A673 (cell line): ENCODE data around the gene BACH2. TPM values are rescaled to one million over a fixed set of nuclear protein-coding genes. Genes with fewer than 3 reads are reported as not detected.

Experiments
- BruUV-seq: library from RNA; stranded (reverse); fragments of 400-500 nt; replicated peaks from 2 replicates; lab custom pipeline; 2021; lab: Mats Ljungman, UMichigan
- CTCF ChIA-PET: fragments of 300-600 bp; sonication (Branson Sonifier 250); formaldehyde crosslinking; loops from one replicate; lab custom pipeline; 2022; ENCODE audit warnings: antibody characterized with exemption; lab: Charles Lee
- POLR2A ChIA-PET: fragments of 300-600 bp; sonication (Branson Sonifier 250); formaldehyde crosslinking; loops from one replicate; lab custom pipeline; 2022; ENCODE audit warnings: antibody characterized with exemption; ENCODE audit not compliant: low non-redundant PET; lab: Charles Lee
- DNase-seq: peaks from one replicate; pipeline ENCODE4 v3.0.0-alpha.2; 2015; ENCODE audit warnings: low spot score
- H3K27ac ChIP-seq: fragments of 200-600 bp; sonication (generic); 2 replicates; pipeline ENCODE4 v1.5.1; 2016; ENCODE audit warnings: mixed run types, low read depth, mild to moderate bottlenecking, mixed read lengths, antibody characterized with exemption, low read length; ENCODE audit not compliant: poor library complexity, severe bottlenecking
- H3K27me3 ChIP-seq: fragments of 200-600 bp; sonication (generic); replicated peaks from 2 replicates; pipeline ENCODE4 v1.6.1; 2017; ENCODE audit warnings: mixed run types, low read depth, mild to moderate bottlenecking, mixed read lengths, antibody characterized with exemption, low read length; ENCODE audit not compliant: insufficient read depth, poor library complexity
- H3K36me3 ChIP-seq: fragments of 200-600 bp; sonication (generic); 2 replicates; pipeline ENCODE4 v1.6.1; 2016; ENCODE audit warnings: mixed run types, mild to moderate bottlenecking, mixed read lengths, antibody characterized with exemption, low read length; ENCODE audit not compliant: insufficient read depth, poor library complexity, severe bottlenecking
- H3K4me1 ChIP-seq: fragments of 200-600 bp; sonication (generic); 2 replicates; pipeline ENCODE4 v1.6.1; 2017; ENCODE audit warnings: mixed run types, mild to moderate bottlenecking, mixed read lengths, antibody characterized with exemption, low read length; ENCODE audit not compliant: insufficient read depth, poor library complexity, severe bottlenecking
- H3K4me3 ChIP-seq: fragments of 200-600 bp; sonication (generic); 2 replicates; pipeline ENCODE4 v1.5.1; 2016; ENCODE audit warnings: low read depth, mixed run types, mild to moderate bottlenecking, mixed read lengths, low read length; ENCODE audit not compliant: poor library complexity, severe bottlenecking
- H3K9me3 ChIP-seq: fragments of 200-600 bp; sonication (generic); 2 replicates; pipeline ENCODE4 v1.6.1; 2016; ENCODE audit warnings: mixed run types, low read depth, mild to moderate bottlenecking, mixed read lengths, antibody characterized with exemption, low read length; ENCODE audit not compliant: poor library complexity, severe bottlenecking
- EZH2 ChIP-seq: fragments of 200-600 bp; sonication (generic); IDR thresholded peaks from 2 replicates; pipeline ENCODE4 v1.6.1; 2017; ENCODE audit warnings: borderline replicate concordance, low read depth, mild to moderate bottlenecking, mixed read lengths, antibody characterized with exemption, low read length; ENCODE audit not compliant: poor library complexity, severe bottlenecking
- intact Hi-C: fragments of 100-400 bp; cut with micrococcal nuclease; formaldehyde crosslinking; loops from one replicate; pipeline ENCODE4 v1.10.0; 2022; ENCODE audit not compliant: unreplicated experiment
- microRNA-seq: library from miRNA; unstranded; fragments of <30 nt; microRNA quantifications from one replicate; pipeline ENCODE4 v1.2.0, GENCODE V29; 2021
- total RNA-seq: library from RNA; stranded (reverse); gene quantifications from 2 replicates; pipeline ENCODE4 v1.2.3, GENCODE V29; 2021
- TF ChIP-seq, protein P1 (sequence below): fragments of 300-800, 200-600 bp; sonication (generic); conservative IDR thresholded peaks from 2 replicates; pipeline ENCODE4 v1.5.1; 2017; ENCODE audit warnings: low read depth, mild to moderate bottlenecking, antibody characterized with exemption, low read length, moderate library complexity, mixed read lengths

The BACH2 gene
- total RNA-seq, 1 experiment from 2014 or later: 0.37 TPM

DNA sequence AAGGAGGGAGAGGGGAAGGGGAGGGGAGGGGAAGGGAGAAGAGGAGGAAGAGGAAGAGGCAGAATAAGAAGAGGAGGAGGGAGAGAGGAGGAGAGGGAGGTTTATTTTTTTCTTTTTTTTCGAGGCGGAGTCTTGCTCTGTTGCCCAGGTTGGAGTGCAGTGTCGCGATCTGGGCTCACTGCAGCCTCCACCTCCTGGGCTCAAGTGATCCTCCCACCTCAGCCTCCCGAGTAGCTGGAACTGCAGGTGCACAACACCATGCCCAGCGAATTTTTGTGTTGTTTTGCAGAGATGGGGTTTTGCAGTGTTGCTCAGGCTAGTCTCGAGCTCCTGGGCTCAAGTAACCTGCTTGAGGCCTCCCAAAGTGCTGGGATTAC, 408.5 kb downstream of the BACH2 start:
- CTCF ChIA-PET: no interaction called here
- TF ChIP-seq, protein P1, sequence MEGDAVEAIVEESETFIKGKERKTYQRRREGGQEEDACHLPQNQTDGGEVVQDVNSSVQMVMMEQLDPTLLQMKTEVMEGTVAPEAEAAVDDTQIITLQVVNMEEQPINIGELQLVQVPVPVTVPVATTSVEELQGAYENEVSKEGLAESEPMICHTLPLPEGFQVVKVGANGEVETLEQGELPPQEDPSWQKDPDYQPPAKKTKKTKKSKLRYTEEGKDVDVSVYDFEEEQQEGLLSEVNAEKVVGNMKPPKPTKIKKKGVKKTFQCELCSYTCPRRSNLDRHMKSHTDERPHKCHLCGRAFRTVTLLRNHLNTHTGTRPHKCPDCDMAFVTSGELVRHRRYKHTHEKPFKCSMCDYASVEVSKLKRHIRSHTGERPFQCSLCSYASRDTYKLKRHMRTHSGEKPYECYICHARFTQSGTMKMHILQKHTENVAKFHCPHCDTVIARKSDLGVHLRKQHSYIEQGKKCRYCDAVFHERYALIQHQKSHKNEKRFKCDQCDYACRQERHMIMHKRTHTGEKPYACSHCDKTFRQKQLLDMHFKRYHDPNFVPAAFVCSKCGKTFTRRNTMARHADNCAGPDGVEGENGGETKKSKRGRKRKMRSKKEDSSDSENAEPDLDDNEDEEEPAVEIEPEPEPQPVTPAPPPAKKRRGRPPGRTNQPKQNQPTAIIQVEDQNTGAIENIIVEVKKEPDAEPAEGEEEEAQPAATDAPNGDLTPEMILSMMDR: no peak
- POLR2A ChIA-PET: no interaction called here

DNA sequence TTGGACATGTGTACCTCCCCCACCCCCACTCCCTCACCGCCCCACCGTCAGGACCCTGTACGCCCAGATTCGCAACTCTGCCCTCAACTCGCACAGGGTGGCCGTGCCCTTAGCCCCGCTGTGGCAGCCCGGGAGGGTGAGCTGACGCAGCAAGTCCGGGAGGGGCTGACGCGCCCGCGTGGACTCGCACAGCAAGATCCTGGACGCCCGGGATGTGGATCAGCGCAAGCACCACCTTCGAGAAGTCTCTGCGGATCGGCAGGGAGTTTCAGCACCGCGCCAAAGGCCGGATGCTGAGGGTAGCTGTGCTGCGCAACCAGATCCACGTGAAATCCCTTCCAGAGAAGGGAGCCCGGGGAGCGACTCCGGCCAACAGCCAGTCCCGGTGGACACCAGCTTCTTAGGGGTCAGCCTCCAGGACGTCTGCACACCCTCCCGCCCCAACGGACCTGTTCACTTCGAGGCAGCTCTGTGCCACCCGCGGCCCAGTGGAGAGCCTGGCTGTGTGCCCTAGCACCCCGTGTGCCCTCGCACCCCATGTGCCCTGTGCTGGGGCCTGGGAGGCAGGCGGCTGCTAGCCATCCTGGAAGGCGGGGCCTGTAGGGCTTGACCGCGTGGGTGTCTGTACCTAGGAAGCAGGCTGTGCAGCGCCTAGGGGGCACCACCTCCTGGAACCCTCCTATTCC, 409.0 kb downstream of the BACH2 start:
- Histone ChIP-seq H3K27ac (no peak overlapping the region), H3K4me3 (no peak overlapping the region), H3K4me1 (no peaks in the 10 kb centered on the region), H3K9me3 (no peaks in the 10 kb centered on the region), H3K27me3 (peaks cover 12% of the 10 kb centered on the region), H3K36me3 (no peaks in the 10 kb centered on the region)
- ChIA-PET CTCF (no interaction called here), POLR2A (no interaction called here)
- TF ChIP-seq, protein P1: no peak
- no peak for TF ChIP-seq EZH2
- intact Hi-C loops: no loop called here
- no peak for DNase-seq
- BruUV-seq: no TSS peak

More for the DNA sequence above, 408.5 kb downstream of the BACH2 start:
- BruUV-seq: no TSS peak
- no peak overlapping the region for H3K27ac ChIP-seq
- intact Hi-C loops: no loop called here
- H3K36me3 ChIP-seq: no peaks in the 10 kb centered on the region
- H3K4me3 ChIP-seq: no peak overlapping the region
- DNase-seq: no peak
- H3K27me3 ChIP-seq: peaks cover 12% of the 10 kb centered on the region
- no peaks in the 10 kb centered on the region for H3K4me1 ChIP-seq
- H3K9me3 ChIP-seq: no peaks in the 10 kb centered on the region

DNA sequence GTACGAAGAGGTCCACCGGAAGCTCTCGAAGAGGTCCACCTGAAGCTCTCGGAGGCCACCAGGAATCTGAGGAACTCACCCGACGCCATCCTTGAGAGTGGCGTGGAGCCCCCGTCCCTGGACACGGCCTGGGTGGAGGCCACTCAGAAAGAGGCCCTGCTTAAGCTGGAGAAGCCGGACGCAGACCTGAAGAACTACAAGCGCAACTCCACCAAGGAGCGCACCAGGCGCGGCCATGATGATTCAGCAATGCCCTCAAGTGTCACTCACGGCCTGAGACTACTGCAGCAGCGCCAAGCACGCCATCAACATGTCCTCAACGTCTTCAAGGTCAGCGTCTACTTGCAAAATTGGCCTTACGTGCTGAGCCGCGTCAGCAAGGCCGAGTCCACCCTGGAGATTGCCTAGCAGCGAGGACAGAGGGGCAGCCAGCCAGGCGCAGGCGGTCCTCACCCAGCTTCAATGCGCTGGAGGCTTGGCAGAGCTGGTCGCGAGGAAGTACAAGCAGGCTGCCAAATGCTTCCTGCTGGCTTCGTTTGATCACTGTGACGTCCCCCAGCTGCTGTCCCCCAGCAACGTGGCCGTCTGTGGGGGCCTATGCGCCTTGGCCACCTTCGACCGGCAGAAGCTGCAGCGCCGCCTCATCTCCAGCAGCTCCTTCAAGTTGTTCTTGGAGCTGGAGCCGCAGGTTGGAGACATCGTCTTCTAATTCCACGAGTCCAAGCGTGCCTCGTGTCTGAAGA, 410.1 kb downstream of the BACH2 start:
- no peaks in the 10 kb centered on the region for H3K36me3 ChIP-seq
- ChIA-PET POLR2A (no interaction called here), CTCF (no interaction called here)
- no peaks in the 10 kb centered on the region for H3K4me1 ChIP-seq
- H3K4me3 ChIP-seq: no peak overlapping the region
- TF ChIP-seq, protein P1: no peak
- no peak for TF ChIP-seq EZH2
- H3K27me3 ChIP-seq: peaks cover 12% of the 10 kb centered on the region
- DNase-seq: no peak
- intact Hi-C loops: no loop called here
- H3K27ac ChIP-seq: no peak overlapping the region
- BruUV-seq: no TSS peak
- H3K9me3 ChIP-seq: no peaks in the 10 kb centered on the region

Small RNAs within 50 kb of the gene (microRNA-seq; reads per million reads assigned to microRNA genes)
- gene MIR4464: not detected
